ENCODE data around the gene ACSF3. TPM values are rescaled to one million over a fixed set of nuclear protein-coding genes. Genes with fewer than 3 reads are reported as not detected.

Gene ACSF3
- polyA plus RNA-seq, 3 donors: 15.3 to 24.3 (median 18.0) TPM

DNA sequence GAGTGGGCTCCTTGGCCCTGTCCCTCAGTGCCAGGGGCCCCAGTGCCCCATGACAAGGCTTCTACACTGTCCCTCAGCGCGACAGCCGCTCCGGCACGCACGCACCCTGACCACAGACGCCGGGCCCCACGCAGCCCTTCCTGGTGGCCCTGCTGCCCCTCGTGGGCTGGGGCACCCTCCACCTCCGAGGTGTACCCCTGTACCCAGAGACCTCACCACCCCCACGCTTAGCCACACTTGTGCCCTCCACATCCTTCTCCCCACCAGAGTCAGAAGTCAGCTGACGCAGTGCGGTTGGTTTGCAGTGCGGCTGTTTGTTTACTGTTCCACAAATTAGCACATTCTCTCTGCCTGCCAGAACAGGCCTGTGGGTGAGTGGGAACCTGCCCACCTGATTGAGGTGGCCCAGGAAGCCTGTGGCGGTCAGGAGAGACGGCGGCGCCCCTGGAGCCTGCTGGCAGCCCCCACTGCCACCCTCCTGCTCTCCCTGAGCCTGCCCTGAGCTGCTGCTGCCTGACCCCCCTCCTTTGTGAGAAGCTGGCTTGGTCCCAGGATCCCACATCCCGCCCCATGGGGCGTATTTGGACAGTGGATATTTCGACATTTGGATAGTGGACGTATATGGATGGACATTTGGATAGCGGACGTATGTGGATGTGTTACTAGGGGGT lies 39.9 kb downstream of the ACSF3 start:
- no peak overlapping the region for H3K27ac ChIP-seq (ENCODE audit: low read depth, low read length)
- WGBS, 3 donors: 93 to 98% (median 93%) methylated on average over 20 to 25 of the region's 25 CpGs

DNA sequence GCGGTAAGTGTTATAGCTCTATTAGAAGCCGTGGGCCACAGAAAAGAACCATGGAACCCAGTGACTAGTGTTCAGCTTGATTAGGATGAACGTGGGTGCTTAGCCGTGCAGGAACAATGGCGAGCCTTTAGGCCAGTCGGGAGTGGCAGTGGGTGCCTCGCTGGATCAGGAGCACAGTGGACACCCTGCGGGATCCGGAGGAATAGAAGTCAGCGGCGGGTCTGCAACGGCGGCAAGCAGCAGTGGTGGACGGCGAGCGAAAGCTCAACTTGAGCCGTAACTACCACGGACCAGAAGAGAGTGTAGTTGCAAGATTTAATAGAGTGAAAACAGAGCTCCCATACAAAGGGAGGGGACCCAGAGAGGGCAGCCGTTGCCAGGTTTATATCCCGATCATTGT lies 40.6 kb downstream of the ACSF3 start:
- WGBS, 3 donors: 95 to 97% (median 96%) methylated on average over 20 of the region's 20 CpGs

DNA sequence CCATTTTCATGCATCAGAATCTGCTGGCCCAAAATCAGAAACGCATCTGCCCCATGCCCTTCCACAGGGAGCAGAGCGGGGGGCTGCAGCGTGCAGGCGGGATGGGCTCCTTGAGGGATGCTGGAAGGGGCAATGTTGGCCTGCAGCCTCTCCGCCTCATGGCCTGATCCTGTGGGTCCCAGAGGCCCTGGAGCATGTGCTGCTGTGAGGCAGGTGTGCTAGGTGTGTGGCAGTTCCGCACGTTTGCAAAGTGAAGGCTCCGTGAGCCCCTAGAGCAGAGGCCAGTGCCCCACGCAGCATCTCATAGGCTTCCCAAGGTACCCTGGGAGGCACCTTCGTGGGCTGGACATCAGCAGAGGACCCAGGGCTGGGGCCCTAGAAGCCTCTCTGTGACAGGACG lies 41.5 kb downstream of the ACSF3 start:
- H3K27ac ChIP-seq (ENCODE audit: low read depth, low read length): no peak overlapping the region
- WGBS, 3 donors: 91 to 97% (median 93%) methylated on average over 11 of the region's 11 CpGs

More for the DNA sequence above, 40.6 kb downstream of the ACSF3 start:
- no peak overlapping the region for H3K27ac ChIP-seq (ENCODE audit: low read depth, low read length)

DNA sequence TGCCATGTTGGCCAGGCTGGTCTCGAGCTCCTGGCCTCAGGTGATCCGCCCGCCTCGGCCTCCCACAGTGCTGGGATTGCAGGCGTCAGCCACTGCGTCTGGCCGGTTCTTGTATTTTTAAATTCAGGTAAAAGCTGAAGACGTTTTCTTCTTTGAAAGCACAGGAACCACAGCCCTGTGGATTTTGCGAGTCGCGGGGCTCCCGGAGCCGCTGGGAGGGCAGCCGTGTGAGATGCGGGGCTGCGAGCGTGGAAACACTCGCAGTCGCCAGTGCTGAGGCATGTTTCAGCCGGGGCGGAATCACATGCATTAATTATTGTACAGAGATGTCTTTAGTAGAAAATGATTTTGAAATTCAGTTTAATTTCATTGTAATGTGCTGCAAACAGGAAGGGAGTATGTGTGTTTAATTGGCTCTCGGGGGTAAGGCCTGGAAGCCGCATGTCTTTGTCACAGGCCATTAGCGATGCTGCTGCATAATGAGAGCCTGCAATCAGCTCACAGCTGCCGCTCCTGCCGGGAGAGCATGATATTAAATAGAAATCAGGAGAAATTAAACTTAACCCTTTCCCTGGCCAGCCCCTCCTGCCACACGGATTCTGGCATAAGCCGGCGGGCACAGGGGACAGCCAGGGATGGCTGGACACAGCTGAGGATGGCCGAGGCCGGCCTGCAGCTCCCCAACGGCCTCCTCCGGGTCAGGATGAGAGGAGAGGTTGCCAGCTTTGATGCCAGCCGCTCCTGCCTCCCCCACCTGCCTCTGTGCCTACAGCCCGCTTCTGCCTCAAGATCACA lies 42.5 kb downstream of the ACSF3 start:
- H3K27ac ChIP-seq (ENCODE audit: low read depth, low read length): no peak overlapping the region
- 91 to 94% (median 93%) methylated on average over 35 of the region's 35 CpGs for WGBS, 3 donors

DNA sequence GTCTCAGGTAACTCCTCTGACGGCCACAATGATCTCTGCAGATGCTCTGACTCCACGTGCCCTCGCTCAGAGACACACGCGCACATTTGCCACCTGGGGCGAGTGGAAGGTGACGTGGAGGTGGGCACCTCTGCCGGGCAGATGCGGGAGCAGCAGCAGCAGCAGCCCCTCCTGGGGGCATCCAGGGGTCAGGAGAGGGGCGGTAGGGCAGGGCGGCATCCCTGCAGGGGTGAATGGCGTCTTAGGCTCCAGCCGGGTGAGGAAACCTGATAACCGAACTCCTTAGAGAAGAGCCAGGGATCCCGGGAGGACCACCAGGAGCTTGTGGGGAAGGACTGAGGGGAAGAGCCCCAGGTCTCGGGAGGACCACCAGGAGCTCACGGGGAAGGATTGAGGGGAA lies 43.3 kb downstream of the ACSF3 start:
- H3K27ac ChIP-seq (ENCODE audit: low read depth, low read length): no peak overlapping the region
- WGBS, 3 donors: 95 to 96% (median 96%) methylated on average over 17 of the region's 17 CpGs

DNA sequence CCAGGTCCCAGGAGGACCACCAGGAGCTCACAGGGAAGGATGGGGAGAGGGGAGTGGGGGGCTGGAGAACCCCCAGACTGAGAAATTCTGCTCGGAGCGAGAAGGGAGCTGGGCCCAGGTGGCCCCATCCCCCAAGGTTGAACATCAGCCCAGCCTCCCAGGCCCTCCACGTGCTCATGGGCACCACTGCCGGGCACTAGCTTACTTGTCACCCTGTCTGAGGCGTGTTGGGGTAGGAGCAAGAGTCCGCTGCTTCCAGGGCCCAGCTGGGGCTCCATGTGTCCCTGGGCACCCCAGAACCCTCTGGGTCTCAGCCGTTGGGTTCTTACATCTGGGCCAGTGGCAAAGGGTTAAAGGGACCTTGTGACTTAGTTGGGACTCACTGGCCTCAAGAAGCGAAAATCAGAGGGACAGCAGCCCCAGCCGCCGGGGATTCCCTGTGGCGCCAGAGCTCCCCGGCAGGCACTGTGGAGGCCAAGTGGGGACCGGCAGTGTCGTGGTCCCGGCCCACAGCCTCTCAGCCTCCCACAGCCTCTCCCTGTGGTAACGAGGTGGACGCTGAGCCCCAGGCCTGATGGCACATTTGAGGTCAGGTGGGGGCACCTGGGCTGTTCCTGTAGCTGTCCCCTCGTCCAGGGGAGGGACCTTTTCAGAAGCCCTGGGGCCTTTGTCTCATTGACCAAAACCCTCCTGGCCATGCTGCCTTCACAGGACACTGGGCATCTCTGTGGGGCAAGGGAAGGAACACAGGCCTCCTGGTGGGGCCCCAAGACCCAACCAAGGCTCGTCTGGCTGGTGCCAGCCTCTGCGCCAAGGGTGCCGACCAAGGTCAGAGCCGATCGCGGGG lies 44.2 kb downstream of the ACSF3 start:
- no peak overlapping the region for H3K27ac ChIP-seq (ENCODE audit: low read depth, low read length)
- 92 to 96% (median 94%) methylated on average over 24 of the region's 24 CpGs for WGBS, 3 donors

DNA sequence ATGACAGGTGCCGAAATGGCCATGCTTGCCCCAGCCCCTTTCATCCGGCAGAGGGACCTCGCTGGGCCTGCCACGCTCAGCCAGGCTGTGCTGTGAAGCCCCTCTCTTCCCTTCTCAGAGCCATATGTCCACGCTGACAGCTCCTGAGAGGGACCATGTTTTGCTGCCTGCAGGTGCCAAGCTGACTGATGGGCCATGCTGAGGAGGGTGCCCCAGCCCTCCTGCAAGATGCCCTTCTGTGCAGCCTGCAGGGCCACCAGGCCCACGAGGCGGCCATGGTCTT lies 44.8 kb downstream of the ACSF3 start:
- 94 to 98% (median 95%) methylated on average over 7 of the region's 7 CpGs for WGBS, 3 donors
- H3K27ac ChIP-seq (ENCODE audit: low read depth, low read length): no peak overlapping the region

DNA sequence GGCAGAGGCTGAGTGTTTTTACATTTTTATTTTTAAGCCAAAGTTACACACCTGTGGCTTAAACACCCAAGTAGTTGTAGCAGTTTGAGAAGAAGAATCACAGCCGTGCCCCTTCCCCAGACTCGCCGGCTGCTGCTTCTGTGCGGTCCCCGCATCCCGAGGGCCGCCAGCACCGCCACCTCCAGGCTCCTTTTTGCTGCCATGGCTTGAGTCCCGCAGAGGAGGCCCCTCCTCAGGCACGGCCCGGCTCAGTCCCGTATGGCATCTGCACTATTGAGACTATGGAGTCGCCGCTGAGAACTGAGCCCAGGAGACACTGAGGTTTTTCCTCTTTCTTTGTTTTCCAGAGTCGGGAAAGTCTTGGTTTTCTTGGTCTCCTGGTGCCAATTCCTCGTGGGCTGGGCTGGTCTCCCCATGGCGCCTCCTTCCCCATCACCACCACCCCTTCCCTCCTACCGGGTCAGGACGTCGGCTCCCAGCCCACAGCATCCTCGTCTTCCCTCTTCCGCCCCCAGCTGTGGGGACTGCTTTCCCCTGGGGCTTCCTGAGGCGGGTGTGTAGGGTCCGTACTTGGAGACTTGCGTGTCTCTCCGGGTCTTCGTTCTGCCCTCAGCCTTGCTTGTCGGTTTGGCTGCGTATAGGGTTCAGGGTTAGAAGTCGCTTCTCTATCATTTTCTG lies 45.3 kb downstream of the ACSF3 start:
- no peak overlapping the region for H3K27ac ChIP-seq (ENCODE audit: low read depth, low read length)
- WGBS, 3 donors: 86 to 94% (median 91%) methylated on average over 30 of the region's 30 CpGs

DNA sequence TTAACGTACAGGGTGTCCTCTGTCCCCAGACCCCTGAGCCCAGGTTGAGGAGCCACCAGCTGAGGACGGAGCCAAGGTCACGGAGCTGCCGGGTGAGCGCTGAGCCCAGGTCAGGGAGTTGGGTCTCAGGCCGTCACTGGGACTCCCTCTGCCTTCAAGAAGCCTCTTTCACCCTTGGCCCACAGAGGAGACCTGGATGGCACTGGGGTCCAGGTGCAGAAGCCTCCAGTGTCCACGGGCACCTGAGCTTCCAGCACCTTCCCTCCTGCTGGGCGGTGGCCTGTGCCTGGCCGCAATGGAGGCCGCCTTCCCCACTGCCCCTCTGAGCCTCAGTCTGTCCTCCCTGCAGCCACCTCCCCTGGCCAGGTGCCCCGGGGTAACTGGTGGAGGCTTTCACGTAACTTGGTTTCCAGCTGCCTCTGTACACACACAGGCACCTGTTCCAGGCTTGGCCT lies 46.3 kb downstream of the ACSF3 start:
- no peak overlapping the region for H3K27ac ChIP-seq (ENCODE audit: low read depth, low read length)
- 94 to 96% (median 94%) methylated on average over 11 to 12 of the region's 12 CpGs for WGBS, 3 donors

DNA sequence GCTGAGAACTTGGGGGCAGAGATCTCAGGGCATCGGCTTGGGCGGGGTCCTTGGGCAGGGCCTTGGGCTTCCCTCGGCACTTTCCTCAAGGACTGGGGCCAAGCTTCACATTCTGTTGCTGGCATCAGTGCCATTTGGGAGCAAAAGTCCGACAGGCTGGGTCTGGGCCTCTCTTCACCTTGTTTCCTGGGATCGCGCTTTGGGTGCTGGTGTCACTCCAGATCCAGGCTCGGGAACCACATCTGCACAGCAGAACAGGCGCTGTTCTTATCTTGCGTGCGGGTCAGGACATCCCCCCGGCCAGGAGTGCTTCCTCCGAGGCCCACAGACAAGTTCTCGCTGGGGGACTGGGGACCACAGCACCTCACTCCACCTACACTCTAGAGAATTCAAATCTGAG lies 46.7 kb downstream of the ACSF3 start:
- H3K27ac ChIP-seq (ENCODE audit: low read depth, low read length): no peak overlapping the region
- WGBS, 3 donors: 93 to 95% (median 93%) methylated on average over 13 of the region's 13 CpGs

DNA sequence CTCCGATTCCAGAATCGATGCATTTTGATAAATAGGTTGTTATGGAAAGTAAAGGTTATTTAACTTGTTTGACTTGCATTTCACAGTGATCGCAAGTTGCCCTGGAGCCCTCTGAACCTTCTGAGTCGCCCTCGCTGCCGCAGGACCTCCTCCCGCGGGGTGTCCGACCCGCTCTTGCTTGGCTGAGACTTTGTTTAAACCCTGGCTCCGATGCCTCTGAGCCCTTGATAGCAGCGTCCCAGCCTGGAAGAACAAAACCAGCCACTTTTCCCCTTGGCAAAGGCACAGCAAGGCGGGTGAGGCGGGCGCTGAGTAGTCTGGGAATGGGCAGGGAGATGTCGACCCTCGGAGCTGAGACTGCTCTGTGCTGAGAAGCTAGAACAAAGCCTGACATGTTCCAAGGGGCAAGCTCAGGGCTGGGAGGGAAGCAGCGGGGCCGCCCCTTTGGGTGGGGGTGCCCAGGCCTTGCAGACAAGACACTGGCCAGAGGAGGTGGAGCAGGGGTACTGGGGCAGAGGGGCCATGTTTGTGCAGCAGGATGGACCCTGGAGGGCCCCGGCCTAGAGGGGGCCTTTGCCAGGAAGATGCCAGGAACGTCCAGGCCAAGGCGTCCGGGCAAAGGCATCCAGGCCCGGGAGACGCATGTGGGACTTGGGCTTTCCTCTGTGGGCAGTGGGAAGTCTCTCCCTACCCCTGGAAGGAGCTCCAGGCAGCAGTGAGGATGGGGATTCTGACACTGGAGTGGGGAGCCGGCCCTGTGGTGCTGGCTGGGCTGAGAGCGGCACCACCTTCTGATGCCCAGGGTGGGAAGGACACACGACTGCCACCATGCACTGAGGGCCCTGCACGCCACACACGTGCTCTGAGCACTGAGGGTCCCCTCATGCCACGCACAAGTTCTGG lies 47.6 kb downstream of the ACSF3 start:
- no peak overlapping the region for H3K27ac ChIP-seq (ENCODE audit: low read depth, low read length)
- 92 to 93% (median 93%) methylated on average over 31 of the region's 31 CpGs for WGBS, 3 donors

DNA sequence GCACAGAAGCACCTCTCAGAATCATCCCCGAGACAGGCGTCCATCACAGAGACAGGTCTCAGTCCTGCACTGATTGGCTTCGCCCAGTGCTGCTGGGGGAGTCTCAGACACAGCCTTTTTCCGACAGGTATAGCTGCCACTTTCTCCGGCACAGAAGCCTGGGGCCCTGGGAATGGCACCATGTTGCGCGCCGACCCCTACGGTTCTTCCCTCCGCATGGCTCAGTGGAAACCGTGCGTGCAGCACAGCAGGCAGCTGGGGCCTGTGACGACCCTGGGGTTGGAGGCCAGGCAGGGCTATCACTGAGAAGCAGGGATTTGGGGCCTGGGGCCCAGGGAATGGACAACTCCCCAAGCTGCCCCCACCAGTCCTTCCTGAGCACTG lies 48.2 kb downstream of the ACSF3 start:
- H3K27ac ChIP-seq (ENCODE audit: low read depth, low read length): no peak overlapping the region
- WGBS, 3 donors: 95 to 98% (median 96%) methylated on average over 13 of the region's 13 CpGs

DNA sequence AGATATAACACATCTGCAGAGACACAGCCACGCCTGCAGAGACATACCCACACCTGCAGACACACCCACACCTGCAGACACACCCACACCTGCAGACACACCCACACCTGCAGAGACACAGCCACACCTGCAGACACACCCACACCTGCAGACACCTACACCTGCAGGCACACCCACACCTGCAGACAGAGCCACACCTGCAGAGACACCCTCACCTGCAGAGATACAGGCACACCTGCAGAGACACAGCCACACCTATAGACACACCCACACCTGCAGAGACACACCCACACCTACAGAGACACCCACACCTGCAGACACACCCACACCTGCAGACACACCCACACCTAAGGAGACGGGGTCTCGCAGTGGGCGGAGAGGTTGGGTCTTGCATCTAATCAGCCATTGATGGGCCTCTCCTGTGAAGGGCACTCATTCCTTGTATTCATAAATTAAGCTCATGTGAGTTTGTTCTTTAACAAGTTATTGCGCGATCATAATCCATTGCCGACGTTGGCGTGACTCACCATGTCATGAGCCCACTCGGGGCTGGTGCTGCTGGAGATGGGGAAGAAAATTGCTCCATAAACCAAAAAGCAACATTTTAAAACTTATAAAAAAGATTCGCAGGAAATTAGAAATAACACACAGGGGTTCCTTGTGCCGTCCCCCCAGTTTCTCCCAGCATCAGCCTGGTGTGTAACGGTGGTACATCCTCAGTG lies 49.0 kb downstream of the ACSF3 start:
- no peak overlapping the region for H3K27ac ChIP-seq (ENCODE audit: low read depth, low read length)
- WGBS, 3 donors: 92 to 96% (median 92%) methylated on average over 13 of the region's 13 CpGs

DNA sequence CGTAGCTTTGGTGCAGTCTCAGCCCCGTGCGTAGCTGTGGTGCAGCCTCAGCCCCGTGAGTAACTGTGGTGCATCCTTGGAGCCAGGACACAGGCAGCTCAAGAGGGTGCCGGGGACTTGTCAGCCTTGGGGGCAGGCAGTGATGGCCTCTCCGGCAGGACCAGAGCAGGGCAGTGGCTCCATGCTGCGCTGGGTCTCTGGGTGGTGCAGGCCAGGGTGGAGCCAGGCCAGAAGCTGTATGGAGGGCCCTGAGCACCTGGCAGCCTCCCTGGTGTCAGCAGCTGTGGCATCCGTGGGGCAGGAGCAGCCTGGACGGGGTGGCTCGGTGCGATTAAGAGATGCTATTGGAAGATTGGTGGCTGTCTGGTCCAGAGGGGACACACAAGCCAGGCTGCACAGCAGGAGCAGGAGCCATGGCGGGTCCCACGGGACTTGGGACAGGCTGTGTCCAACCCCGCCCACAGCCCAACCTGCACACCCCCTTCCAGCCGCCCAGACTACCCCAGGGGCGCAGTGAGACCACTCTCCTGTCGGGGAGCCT lies 49.6 kb downstream of the ACSF3 start:
- H3K27ac ChIP-seq (ENCODE audit: low read depth, low read length): no peak overlapping the region
- 95 to 96% (median 95%) methylated on average over 16 to 17 of the region's 17 CpGs for WGBS, 3 donors

DNA sequence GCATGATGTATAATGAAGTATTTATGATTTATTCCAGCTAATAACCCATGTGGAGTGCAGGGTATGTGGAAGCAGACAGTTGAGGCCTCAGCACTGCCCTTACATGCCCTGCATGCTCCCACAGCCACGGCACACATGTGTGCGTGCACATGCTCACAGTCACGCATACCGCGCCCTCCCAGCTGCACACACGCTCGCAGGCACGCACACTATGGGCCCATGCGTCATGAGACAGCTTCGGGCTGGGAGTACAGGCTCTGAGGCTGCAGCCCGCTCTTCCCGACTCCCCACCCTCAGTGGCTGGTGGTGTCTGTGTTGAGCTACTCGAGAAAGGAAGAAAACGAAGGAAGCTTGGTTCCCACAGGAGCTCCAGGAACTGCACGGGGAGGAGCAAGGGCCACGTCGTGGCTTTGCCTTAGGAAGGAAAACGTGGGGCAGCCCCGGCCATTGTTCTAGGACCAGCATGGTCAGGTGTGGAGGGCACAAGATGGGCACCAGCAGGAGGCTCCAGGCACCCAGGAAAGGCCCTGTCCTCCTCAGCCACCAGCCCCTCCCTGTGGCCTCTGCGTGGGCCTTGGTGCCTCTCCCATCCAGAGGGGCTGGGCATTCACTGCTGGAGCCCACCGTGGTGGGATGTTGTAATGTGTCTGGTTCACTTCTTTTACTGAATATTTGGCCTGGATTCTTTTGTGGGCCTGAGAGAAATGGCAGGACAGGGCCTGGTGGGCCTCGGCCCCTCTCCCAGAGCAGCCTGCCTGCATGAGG lies 50.4 kb downstream of the ACSF3 start:
- WGBS, 3 donors: 89 to 92% (median 91%) methylated on average over 22 of the region's 22 CpGs
- H3K27ac ChIP-seq (ENCODE audit: low read depth, low read length): no peak overlapping the region

DNA sequence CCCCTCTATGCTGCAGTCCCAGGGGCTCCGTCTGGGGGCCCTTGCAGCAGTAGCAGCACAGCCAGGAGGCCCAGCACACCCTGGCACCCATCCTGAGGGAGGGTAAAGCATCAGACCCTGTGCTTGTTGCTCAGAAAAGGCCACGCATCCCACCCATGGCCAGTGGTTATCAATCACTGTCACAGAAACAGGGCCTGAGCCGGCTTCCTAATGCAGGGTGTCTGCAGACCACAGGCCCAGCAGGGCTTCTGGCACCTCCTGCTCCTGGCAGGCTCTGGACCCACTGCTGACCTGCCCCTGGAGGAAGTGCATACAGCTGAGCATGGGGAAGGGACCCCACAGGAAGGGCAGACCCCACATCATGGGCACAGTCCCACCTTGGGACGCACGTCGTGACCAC lies 51.0 kb downstream of the ACSF3 start:
- 79 to 94% (median 90%) methylated on average over 5 to 6 of the region's 6 CpGs for WGBS, 3 donors
- no peak overlapping the region for H3K27ac ChIP-seq (ENCODE audit: low read depth, low read length)
